Tibial artery (tissue), 4 donors: ENCODE data around the gene IWS1.
"Not testable (repeated sequence)": the region's sequence is repeated elsewhere in the genome, so short reads cannot be mapped to it uniquely, and the experiment has no call there.

Source experiments
- DNase-seq, 2 donors: peaks; one replicate each; pipeline ENCODE4 v3.0.0-alpha.2; 2019
- H3K27ac ChIP-seq, 2 donors: fragments of 200-600 bp; sonication (generic) in 1 of 2; 1 replicate in 1 of 2; 2 replicates in 1 of 2; pipeline ENCODE4 v1.5.1; 2018 to 2019; ENCODE audit warnings: mild to moderate bottlenecking in 1 of 2
- H3K27me3 ChIP-seq, 2 donors: fragments of 200-600 bp; sonication (generic) in 1 of 2; one replicate each; pipeline versions ENCODE4 v1.5.1 to v1.6.0; 2016 to 2019
- H3K36me3 ChIP-seq, 3 donors: fragments of 200-600 bp; sonication (generic) in 2 of 3; one replicate each; pipeline ENCODE4 v1.5.1; 2016 to 2019; ENCODE audit warnings: mild to moderate bottlenecking in 2 of 3
- H3K4me1 ChIP-seq, 4 donors: fragments of 200-600 bp; sonication (generic) in 2 of 4; 1 replicate in 3 of 4; 2 replicates in 1 of 4; pipeline ENCODE4 v1.5.1; 2016 to 2019
- H3K4me3 ChIP-seq, 2 donors: fragments of 200-600 bp; sonication (generic) in 1 of 2; 1 replicate in 1 of 2; 2 replicates in 1 of 2; pipeline ENCODE4 v1.5.1; 2018 to 2019; ENCODE audit warnings: mild to moderate bottlenecking in 2 of 2
- H3K9me3 ChIP-seq, 3 donors: fragments of 200-600 bp; sonication (generic) in 1 of 3; one replicate each; pipeline ENCODE4 v1.5.1; 2016 to 2019
- intact Hi-C: fragments of 100-400 bp; cut with DNase I; formaldehyde crosslinking; loops from one replicate; pipeline ENCODE4 v1.15.0; 2023; ENCODE audit warnings: low total_unique reads
- TF ChIP-seq, protein P1 (sequence below), 2 experiments: fragments of 200-600 bp in 1 of 2; fragments of 450-650 bp in 1 of 2; IDR thresholded peaks; one replicate each; pipeline ENCODE4 v1.5.1; 2017 to 2019; ENCODE audit warnings: antibody characterized with exemption in 2 of 2, mild to moderate bottlenecking in 1 of 2, moderate library complexity in 1 of 2

The IWS1 gene

GRCh38 chr2:127525691-127526131, 578 bp downstream of the IWS1 start:
- Histone ChIP-seq H3K27me3 (no peaks in the 10 kb centered on the region), H3K9me3 (no peaks in the 10 kb centered on the region), H3K36me3 (peaks cover 0 to 10% (median 8%) of the 10 kb centered on the region in 3 donors), H3K27ac (peak overlapping the region; percentile 91), H3K4me3 (peak overlapping the region; percentile 77 to 84), H3K4me1 (peaks cover 0 to 23% (median 20%) of the 10 kb centered on the region in 4 donors)
- intact Hi-C loops, result loop anchor here (5.0 kb wide), 1 partner anchor 112 kb away; no protein-coding TSS in a partner anchor
- TF ChIP-seq, protein P1, sequence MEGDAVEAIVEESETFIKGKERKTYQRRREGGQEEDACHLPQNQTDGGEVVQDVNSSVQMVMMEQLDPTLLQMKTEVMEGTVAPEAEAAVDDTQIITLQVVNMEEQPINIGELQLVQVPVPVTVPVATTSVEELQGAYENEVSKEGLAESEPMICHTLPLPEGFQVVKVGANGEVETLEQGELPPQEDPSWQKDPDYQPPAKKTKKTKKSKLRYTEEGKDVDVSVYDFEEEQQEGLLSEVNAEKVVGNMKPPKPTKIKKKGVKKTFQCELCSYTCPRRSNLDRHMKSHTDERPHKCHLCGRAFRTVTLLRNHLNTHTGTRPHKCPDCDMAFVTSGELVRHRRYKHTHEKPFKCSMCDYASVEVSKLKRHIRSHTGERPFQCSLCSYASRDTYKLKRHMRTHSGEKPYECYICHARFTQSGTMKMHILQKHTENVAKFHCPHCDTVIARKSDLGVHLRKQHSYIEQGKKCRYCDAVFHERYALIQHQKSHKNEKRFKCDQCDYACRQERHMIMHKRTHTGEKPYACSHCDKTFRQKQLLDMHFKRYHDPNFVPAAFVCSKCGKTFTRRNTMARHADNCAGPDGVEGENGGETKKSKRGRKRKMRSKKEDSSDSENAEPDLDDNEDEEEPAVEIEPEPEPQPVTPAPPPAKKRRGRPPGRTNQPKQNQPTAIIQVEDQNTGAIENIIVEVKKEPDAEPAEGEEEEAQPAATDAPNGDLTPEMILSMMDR (IDR thresholded peaks at IDR 0.05), result no peak
- no peak for DNase-seq

GRCh38 chr2:127524198-127524834, 2.0 kb downstream of the IWS1 start:
- not testable (repeated sequence) for H3K27me3 ChIP-seq, H3K27ac ChIP-seq, DNase-seq, H3K4me3 ChIP-seq, H3K9me3 ChIP-seq
- Histone ChIP-seq H3K36me3 (peaks cover 0 to 10% (median 8%) of the 10 kb centered on the region in 3 donors), H3K4me1 (peaks cover 0 to 23% (median 20%) of the 10 kb centered on the region in 4 donors)
- intact Hi-C loops, result loop anchor here (5.0 kb wide), 2 partner anchors 128 to 173 kb away; no protein-coding TSS in a partner anchor

DNA sequence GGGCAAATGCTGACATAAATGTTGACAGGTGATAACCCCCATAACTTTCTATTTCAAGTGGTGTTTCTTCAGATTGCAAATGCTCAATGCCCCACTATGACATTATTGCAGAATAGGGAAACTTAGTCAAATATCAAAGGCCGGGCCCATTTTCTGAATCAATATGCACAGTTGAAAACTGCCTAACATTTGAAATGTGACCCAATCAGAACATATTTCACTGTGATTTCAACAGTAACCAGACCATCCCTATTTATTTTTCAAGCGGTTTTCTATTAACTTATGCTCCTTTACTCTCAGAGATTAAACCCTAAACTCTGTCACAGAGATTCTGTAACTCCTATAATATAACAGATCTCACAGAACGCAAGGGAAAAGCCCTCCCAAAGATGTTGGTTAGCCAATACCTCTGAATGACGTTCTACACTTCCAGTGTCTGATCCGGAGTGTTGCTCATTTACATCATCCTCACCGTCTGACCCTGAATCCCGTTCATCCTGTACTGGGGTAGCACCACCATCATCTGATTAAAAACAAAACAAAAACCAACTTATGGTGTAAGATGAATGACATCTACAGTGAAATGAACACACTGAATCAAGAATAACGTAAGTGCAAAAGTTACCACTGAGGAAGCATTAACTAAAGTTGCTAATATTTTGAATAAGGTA, 2.9 kb downstream of the IWS1 start:
- no peak overlapping the region for H3K27ac ChIP-seq
- intact Hi-C loops, result loop anchor here (5.0 kb wide), 2 partner anchors 129 to 174 kb away; no protein-coding TSS in a partner anchor

DNA sequence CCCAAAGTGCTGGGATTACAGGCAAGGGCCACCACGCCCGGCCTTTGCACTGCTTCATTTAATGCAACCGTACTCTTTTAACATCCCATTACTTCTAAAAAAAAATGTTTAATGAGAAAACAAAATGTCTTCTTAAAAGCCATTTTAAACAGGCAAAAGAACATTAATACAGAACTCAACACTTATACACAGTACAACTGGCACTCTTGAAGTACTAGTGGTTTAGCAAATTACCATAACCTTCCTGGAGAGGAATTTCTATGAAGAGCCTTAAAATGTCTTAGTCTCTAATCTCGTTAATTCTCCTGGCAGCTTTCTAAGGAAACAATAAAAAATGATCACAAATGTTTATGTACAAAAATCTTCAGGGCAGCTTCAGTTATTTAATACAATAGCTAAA, 5.9 kb downstream of the IWS1 start:
- DNase-seq, result no peak
- TF ChIP-seq, protein P1 (IDR thresholded peaks at IDR 0.05), result no peak
- intact Hi-C loops, result loop anchor here (5.0 kb wide), 2 partner anchors 132 to 177 kb away; no protein-coding TSS in a partner anchor
- H3K9me3 ChIP-seq, result no peaks in the 10 kb centered on the region
- peaks cover 0 to 32% (median 24%) of the 10 kb centered on the region in 4 donors for H3K4me1 ChIP-seq
- peaks cover 0 to 21% (median 16%) of the 10 kb centered on the region in 3 donors for H3K36me3 ChIP-seq
- H3K27me3 ChIP-seq, result no peaks in the 10 kb centered on the region
- H3K4me3 ChIP-seq, result no peak overlapping the region
- H3K27ac ChIP-seq, result no peak overlapping the region

More for the DNA sequence above, 2.9 kb downstream of the IWS1 start:
- TF ChIP-seq, protein P1 (IDR thresholded peaks at IDR 0.05), result no peak
- Histone ChIP-seq H3K4me3 (no peak overlapping the region), H3K4me1 (peaks cover 0 to 23% (median 20%) of the 10 kb centered on the region in 4 donors), H3K27me3 (no peaks in the 10 kb centered on the region), H3K36me3 (peaks cover 0 to 11% (median 10%) of the 10 kb centered on the region in 3 donors), H3K9me3 (no peaks in the 10 kb centered on the region)
- no peak for DNase-seq

GRCh38 chr2:127517465-127517864, 8.8 kb downstream of the IWS1 start:
- Histone ChIP-seq H3K27me3 (no peaks in the 10 kb centered on the region), H3K4me1 (peaks cover 0 to 34% (median 9%) of the 10 kb centered on the region in 4 donors), H3K9me3 (no peaks in the 10 kb centered on the region), H3K36me3 (peaks cover 9 to 21% (median 16%) of the 10 kb centered on the region in 3 donors), H3K27ac (no peak overlapping the region), H3K4me3 (no peak overlapping the region)
- intact Hi-C loops, result no loop called here
- TF ChIP-seq, protein P1 (IDR thresholded peaks at IDR 0.05), result no peak
- DNase-seq, result no peak
